CD4-positive, alpha-beta T cell (primary cell): ENCODE data around the gene CALHM4. TPM values are rescaled to one million over a fixed set of nuclear protein-coding genes. Genes with fewer than 3 reads are reported as not detected.

Source experiments
- ATAC-seq: fragments of 200-7000 bp; cut with Tn5 transposase; one replicate; pipeline ENCODE4 v1.10.0; 2022; ENCODE audit warnings: mild to moderate bottlenecking; ENCODE audit not compliant: poor library complexity
- CTCF ChIA-PET: fragments of 350-600 bp; sonication (Branson Sonifier 250); formaldehyde crosslinking; loops from one replicate; lab custom pipeline; 2021; ENCODE audit warnings: antibody characterized with exemption, inconsistent platforms; lab: Charles Lee
- POLR2A ChIA-PET: fragments of 350-600 bp; sonication (Branson Sonifier 250); formaldehyde crosslinking; loops from one replicate; lab custom pipeline; 2021; ENCODE audit warnings: antibody characterized with exemption, inconsistent platforms; lab: Charles Lee
- DNase-seq, 14 experiments: peaks; one replicate each; pipeline ENCODE4 v3.0.0-alpha.2; 2013 to 2020; ENCODE audit warnings: mixed read lengths in 2 of 14
- H3K27ac ChIP-seq, 2 donors: one replicate each; pipeline versions ENCODE4 v1.5.1 to v1.7.0; 2013; ENCODE audit warnings: low read length in 2 of 2, low read depth in 1 of 2, mild to moderate bottlenecking in 1 of 2
- H3K27me3 ChIP-seq, 2 experiments: 1 replicate in 1 of 2; 2 replicates in 1 of 2; pipeline versions ENCODE4 v1.6.1 to v1.7.0; 2013; ENCODE audit warnings: low read length in 2 of 2, control low read depth in 1 of 2, mild to moderate bottlenecking in 1 of 2, moderate library complexity in 1 of 2; ENCODE audit not compliant: insufficient read depth in 2 of 2, control insufficient read depth in 1 of 2
- H3K36me3 ChIP-seq: one replicate; pipeline ENCODE4 v1.6.1; 2013; ENCODE audit warnings: low read length, control low read depth; ENCODE audit not compliant: insufficient read depth
- H3K4me1 ChIP-seq: one replicate; pipeline ENCODE4 v1.6.1; 2013; ENCODE audit warnings: low read length, control low read depth; ENCODE audit not compliant: insufficient read depth
- H3K4me3 ChIP-seq: one replicate; pipeline ENCODE4 v1.5.1; 2013; ENCODE audit warnings: mild to moderate bottlenecking, low read length, moderate library complexity
- H3K9me3 ChIP-seq, 2 experiments: 1 replicate in 1 of 2; 2 replicates in 1 of 2; pipeline versions ENCODE4 v1.6.1 to v1.7.0; 2013; ENCODE audit warnings: low read length in 2 of 2, mild to moderate bottlenecking in 2 of 2, control low read depth in 1 of 2, moderate library complexity in 1 of 2; ENCODE audit not compliant: control insufficient read depth in 1 of 2, insufficient read depth in 1 of 2
- H3K27ac Mint-ChIP-seq: one replicate; pipeline ENCODE4 v1.8.0; 2020; ENCODE audit warnings: mixed read lengths
- H3K27me3 Mint-ChIP-seq: one replicate; pipeline ENCODE4 v1.8.0; 2021; ENCODE audit warnings: mixed read lengths
- H3K36me3 Mint-ChIP-seq: one replicate; pipeline ENCODE4 v1.8.0; 2021; ENCODE audit warnings: low read depth, mixed read lengths
- H3K4me1 Mint-ChIP-seq: one replicate; pipeline ENCODE4 v1.8.0; 2021; ENCODE audit warnings: low read depth, mixed read lengths
- H3K4me3 Mint-ChIP-seq: one replicate; pipeline ENCODE4 v1.8.0; 2020; ENCODE audit warnings: mild to moderate bottlenecking, mixed read lengths
- H3K9me3 Mint-ChIP-seq: one replicate; pipeline ENCODE4 v1.8.0; 2020; ENCODE audit warnings: mixed read lengths
- CTCF ChIP-seq: fragments of 200-600 bp; IDR thresholded peaks from one replicate; pipeline ENCODE4 v1.8.0; 2022; ENCODE audit warnings: antibody characterized with exemption, mild to moderate bottlenecking
- intact Hi-C, 2 experiments: fragments of 100-400 bp; cut with DNase I in 1 of 2; cut with micrococcal nuclease in 1 of 2; formaldehyde crosslinking; loops; one replicate each; pipeline versions ENCODE4 v1.15.1 to v1.9.0; 2023 to 2025; cut with DNase I, micrococcal nuclease
- total RNA-seq, 174 experiments: library from RNA in 2 of 174; stranded (reverse) in 2 of 174; gene quantifications; one replicate each; pipeline ENCODE4 v1.2.3 and lab custom pipeline; 2021 to 2026

Gene CALHM4
- total RNA-seq, 2 experiments from 2014 or later, result not detected

- intact Hi-C loops, result no loop called here
- TF ChIP-seq CTCF, result no peak
- no peak overlapping the region for H3K27ac Mint-ChIP-seq
- ChIA-PET POLR2A (no interaction called here), CTCF (no interaction called here)
- DNase-seq (no peak), ATAC-seq (no peak)
- Histone ChIP-seq H3K27ac (no peak overlapping the region), H3K4me1 (no peaks in the 10 kb centered on the region), H3K9me3 (no peaks in the 10 kb centered on the region), H3K36me3 (no peaks in the 10 kb centered on the region), H3K4me3 (no peak overlapping the region), H3K27me3 (peaks cover 0 to 5% of the 10 kb centered on the region in 2 experiments)
- H3K27me3 Mint-ChIP-seq, result peaks cover 29% of the 10 kb centered on the region
- H3K36me3 Mint-ChIP-seq, result no peaks in the 10 kb centered on the region
- H3K4me1 Mint-ChIP-seq, result no peaks in the 10 kb centered on the region
- H3K4me3 Mint-ChIP-seq, result no peak overlapping the region
- H3K9me3 Mint-ChIP-seq, result no peaks in the 10 kb centered on the region
Observed at GRCh38 chr6:116528133-116528532, 25.4 kb upstream of the CALHM4 start.

GRCh38 chr6:116528780-116529179 is 24.8 kb upstream of the CALHM4 start:
- Histone ChIP-seq H3K27me3 (peaks cover 0 to 5% of the 10 kb centered on the region in 2 experiments), H3K4me3 (no peak overlapping the region), H3K36me3 (no peaks in the 10 kb centered on the region), H3K27ac (no peak overlapping the region), H3K9me3 (no peaks in the 10 kb centered on the region), H3K4me1 (no peaks in the 10 kb centered on the region)
- ChIA-PET CTCF (no interaction called here), POLR2A (no interaction called here)
- H3K36me3 Mint-ChIP-seq, result no peaks in the 10 kb centered on the region
- H3K27ac Mint-ChIP-seq, result no peak overlapping the region
- peaks cover 36% of the 10 kb centered on the region for H3K27me3 Mint-ChIP-seq
- no peak overlapping the region for H3K4me3 Mint-ChIP-seq
- no peak for ATAC-seq
- no peak for DNase-seq
- no peak for TF ChIP-seq CTCF
- intact Hi-C loops, result no loop called here
- H3K4me1 Mint-ChIP-seq, result no peaks in the 10 kb centered on the region
- H3K9me3 Mint-ChIP-seq, result no peaks in the 10 kb centered on the region

GRCh38 chr6:116529466-116530290 is 23.9 kb upstream of the CALHM4 start:
- Mint-ChIP-seq H3K9me3 (no peaks in the 10 kb centered on the region), H3K27ac (no peak overlapping the region), H3K27me3 (peaks cover 38% of the 10 kb centered on the region), H3K4me1 (no peaks in the 10 kb centered on the region), H3K4me3 (no peak overlapping the region), H3K36me3 (no peaks in the 10 kb centered on the region)
- DNase-seq, result no peak
- TF ChIP-seq CTCF, result no peak
- no peak for ATAC-seq
- Histone ChIP-seq H3K4me1 (no peaks in the 10 kb centered on the region), H3K36me3 (no peaks in the 10 kb centered on the region), H3K27me3 (peaks cover 0 to 5% of the 10 kb centered on the region in 2 experiments), H3K27ac (no peak overlapping the region), H3K4me3 (no peak overlapping the region), H3K9me3 (no peaks in the 10 kb centered on the region)
- CTCF ChIA-PET, result no interaction called here
- POLR2A ChIA-PET, result no interaction called here
- intact Hi-C loops, result loop anchor here (2.0 to 10.0 kb wide), 4 partner anchors 89 to 315 kb away; no protein-coding TSS in a partner anchor
